K562 (cell line): ENCODE measurements around the gene FA2H. TPM values are rescaled to one million over a fixed set of nuclear protein-coding genes. Genes with fewer than 3 reads are reported as not detected.
A peak's percentile ranks its signal among the peaks of the same experiment; 100 is the strongest.

Source experiments
- ATF7 ChIP-seq: fragments of 450-650 bp; IDR thresholded peaks from 2 replicates; pipeline ENCODE4 v1.7.1; 2014; ENCODE audit warnings: mild to moderate bottlenecking, moderate library complexity
- CBFB ChIP-seq: sonication (generic); formaldehyde crosslinking; IDR thresholded peaks from 2 replicates; pipeline ENCODE4 v1.4.0; 2020; ENCODE audit warnings: mild to moderate bottlenecking, missing genetic modification reagents
- E2F1 ChIP-seq: sonication (generic); formaldehyde crosslinking; IDR thresholded peaks from 2 replicates; pipeline ENCODE4 v1.8.1; 2023; ENCODE audit warnings: mild to moderate bottlenecking, missing genetic modification reagents, moderate library complexity
- HIVEP1 ChIP-seq: fragments of 250-450 bp; sonication (Bioruptor Pico); IDR thresholded peaks from 2 replicates; pipeline ENCODE4 v1.4.0; 2020; ENCODE audit warnings: mild to moderate bottlenecking
- KDM1A ChIP-seq, 2 experiments: fragments of 450-650 bp; IDR thresholded peaks; 2 replicates each; pipeline ENCODE4 v1.6.1; 2016; ENCODE audit warnings: mild to moderate bottlenecking in 2 of 2
- MLLT1 ChIP-seq, 2 experiments: fragments of 450-650 bp; IDR thresholded peaks; 2 replicates each; pipeline ENCODE4 v1.6.1; 2016
- NCOA4 ChIP-seq: fragments of 450-650 bp; IDR thresholded peaks from 2 replicates; pipeline ENCODE4 v1.6.1; 2018; ENCODE audit warnings: mild to moderate bottlenecking; ENCODE audit not compliant: partially characterized antibody
- PHF8 ChIP-seq: fragments of 200-600 bp; sonication (generic); IDR thresholded peaks from 2 replicates; pipeline ENCODE4 v1.6.1; 2012; ENCODE audit warnings: mixed run types, mild to moderate bottlenecking, inconsistent platforms, low read length, moderate library complexity, borderline replicate concordance
- PRPF4 ChIP-seq: fragments of 200-400 bp; formaldehyde crosslinking; IDR thresholded peaks from one replicate; pipeline ENCODE4 v1.6.1; 2017; ENCODE audit warnings: low read length, low read depth, mild to moderate bottlenecking; ENCODE audit not compliant: insufficient read depth, poor library complexity, severe bottlenecking
- ZBTB33 ChIP-seq: sonication (generic); formaldehyde crosslinking; IDR thresholded peaks from 2 replicates; pipeline ENCODE4 v1.8.1; 2023; ENCODE audit warnings: mild to moderate bottlenecking, missing genetic modification reagents
- ZNF140 ChIP-seq: fragments of 250-450 bp; sonication (Bioruptor Pico); IDR thresholded peaks from 2 replicates; pipeline ENCODE4 v1.8.0; 2021; ENCODE audit warnings: moderate library complexity, mild to moderate bottlenecking, inconsistent platforms
- ZNF445 ChIP-seq: fragments of 250-450 bp; sonication (Bioruptor Pico); IDR thresholded peaks from 2 replicates; pipeline ENCODE4 v1.4.0; 2020; ENCODE audit warnings: low read depth, mild to moderate bottlenecking, moderate library complexity
- ZNF830 ChIP-seq: fragments of 250-450 bp; sonication (Bioruptor Pico); IDR thresholded peaks from 2 replicates; pipeline ENCODE4 v1.5.0; 2021; ENCODE audit warnings: mild to moderate bottlenecking
- polyA plus RNA-seq, 8 experiments: library from polyadenylated mRNA; depleted of rRNA in 4 of 8; stranded (reverse) in 5 of 8; unstranded in 3 of 8; fragments of >200 nt; fragmentation: Nextera tagmentation in 2 of 8; fragmentation: Illumina TruSeq in 1 of 8; extraction: Ambion mirVana in 2 of 8; extraction: Trizol in 1 of 8; gene quantifications; 2 replicates each; pipeline versions ENCODE4 v1.2.1 to v1.2.3, GENCODE V29; 2011 to 2014; ENCODE audit warnings: inconsistent platforms in 1 of 8, missing spikeins in 1 of 8
- total RNA-seq, 7 experiments: library from RNA; depleted of rRNA in 6 of 7; stranded (reverse); fragments of >200 nt in 6 of 7; fragmentation: Illumina TruSeq in 2 of 7; extraction: Trizol in 2 of 7; gene quantifications; 2 replicates each; pipeline versions ENCODE4 v1.2.1 to v1.2.3, GENCODE V29; 2011 to 2021; ENCODE audit warnings: low replicate concordance in 1 of 7
- TF ChIP-seq, protein P1 (sequence below): fragments of 200-800 bp; sonication (Bioruptor generic); IDR thresholded peaks from 2 replicates; pipeline ENCODE4 v1.6.1; 2017; ENCODE audit warnings: missing genetic modification characterization, missing compliant biosample characterization
- TF ChIP-seq, protein P2 (sequence below): fragments of 250-450 bp; sonication (Bioruptor Pico); IDR thresholded peaks from 2 replicates; pipeline ENCODE4 v1.4.0; 2020; ENCODE audit warnings: mild to moderate bottlenecking, moderate library complexity

The FA2H gene
- total and polyA plus RNA-seq, 9 of the 15 experiments (the other 6 are each of a cell fraction or from before 2014, with no cell fraction given), result not detected

DNA sequence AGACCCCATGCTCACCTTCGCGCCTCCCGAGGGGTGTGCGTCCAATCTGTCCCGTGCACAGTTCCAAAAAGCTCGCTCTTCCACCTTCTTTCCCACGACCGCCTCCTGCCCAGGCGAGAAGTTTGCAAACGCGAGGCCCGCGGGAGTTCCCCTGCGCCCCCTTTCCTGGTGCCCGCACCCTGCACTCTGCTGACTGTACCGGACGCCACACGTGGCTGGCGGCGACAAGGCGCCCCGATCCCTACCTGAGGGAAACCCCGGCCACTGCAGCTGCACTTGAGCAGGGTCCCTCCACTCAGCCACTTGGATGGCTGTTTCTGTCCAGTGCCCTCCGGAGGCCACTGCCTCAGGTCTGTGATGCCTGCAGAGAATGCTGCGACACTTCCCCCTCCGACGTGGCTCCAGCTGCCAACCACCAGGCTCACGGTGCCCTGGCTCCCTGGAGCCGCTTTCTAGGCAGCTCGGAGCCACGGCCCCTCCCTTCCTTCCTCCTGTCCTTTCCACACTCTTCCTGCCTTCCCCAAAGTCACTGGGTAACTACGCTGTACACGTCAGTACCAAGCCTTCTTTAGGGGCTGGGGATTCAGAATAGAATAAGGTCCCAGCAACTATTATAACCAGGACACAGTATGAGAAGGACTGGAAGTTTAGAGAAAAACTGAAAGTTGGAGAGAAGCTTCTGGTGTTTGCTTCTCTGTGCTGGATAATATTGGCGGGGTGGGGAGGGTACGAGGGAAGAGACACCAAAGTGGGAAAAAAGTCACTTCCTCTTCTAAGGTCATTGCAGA lies 74.0 kb downstream of the FA2H start, which contains the start of gene MLKL (continued):
- TF ChIP-seq, protein P1, sequence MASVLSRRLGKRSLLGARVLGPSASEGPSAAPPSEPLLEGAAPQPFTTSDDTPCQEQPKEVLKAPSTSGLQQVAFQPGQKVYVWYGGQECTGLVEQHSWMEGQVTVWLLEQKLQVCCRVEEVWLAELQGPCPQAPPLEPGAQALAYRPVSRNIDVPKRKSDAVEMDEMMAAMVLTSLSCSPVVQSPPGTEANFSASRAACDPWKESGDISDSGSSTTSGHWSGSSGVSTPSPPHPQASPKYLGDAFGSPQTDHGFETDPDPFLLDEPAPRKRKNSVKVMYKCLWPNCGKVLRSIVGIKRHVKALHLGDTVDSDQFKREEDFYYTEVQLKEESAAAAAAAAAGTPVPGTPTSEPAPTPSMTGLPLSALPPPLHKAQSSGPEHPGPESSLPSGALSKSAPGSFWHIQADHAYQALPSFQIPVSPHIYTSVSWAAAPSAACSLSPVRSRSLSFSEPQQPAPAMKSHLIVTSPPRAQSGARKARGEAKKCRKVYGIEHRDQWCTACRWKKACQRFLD (CRISPR knock-in tag), result no peak; the same call in 1 of the 2 replicates
- TF ChIP-seq PHF8 (peak; percentile 61; the same call in 1 of the 2 replicates), ZNF830 (CRISPR knock-in tag) (no peak), MLLT1 (IDR thresholded peaks at IDR 0.05) (no peak), E2F1 (no peak), CBFB (CRISPR knock-in tag) (no peak), ZNF140 (no peak), KDM1A (IDR thresholded peaks at IDR 0.05) (no peak), ZNF445 (CRISPR knock-in tag) (no peak), NCOA4 (no peak), ZBTB33 (CRISPR knock-in tag) (no peak), PRPF4 (no peak), HIVEP1 (CRISPR knock-in tag) (no peak), ATF7 (0 out of 2 replicates have a peak, but pooled peaks have one; percentile 11)
- TF ChIP-seq, protein P2, sequence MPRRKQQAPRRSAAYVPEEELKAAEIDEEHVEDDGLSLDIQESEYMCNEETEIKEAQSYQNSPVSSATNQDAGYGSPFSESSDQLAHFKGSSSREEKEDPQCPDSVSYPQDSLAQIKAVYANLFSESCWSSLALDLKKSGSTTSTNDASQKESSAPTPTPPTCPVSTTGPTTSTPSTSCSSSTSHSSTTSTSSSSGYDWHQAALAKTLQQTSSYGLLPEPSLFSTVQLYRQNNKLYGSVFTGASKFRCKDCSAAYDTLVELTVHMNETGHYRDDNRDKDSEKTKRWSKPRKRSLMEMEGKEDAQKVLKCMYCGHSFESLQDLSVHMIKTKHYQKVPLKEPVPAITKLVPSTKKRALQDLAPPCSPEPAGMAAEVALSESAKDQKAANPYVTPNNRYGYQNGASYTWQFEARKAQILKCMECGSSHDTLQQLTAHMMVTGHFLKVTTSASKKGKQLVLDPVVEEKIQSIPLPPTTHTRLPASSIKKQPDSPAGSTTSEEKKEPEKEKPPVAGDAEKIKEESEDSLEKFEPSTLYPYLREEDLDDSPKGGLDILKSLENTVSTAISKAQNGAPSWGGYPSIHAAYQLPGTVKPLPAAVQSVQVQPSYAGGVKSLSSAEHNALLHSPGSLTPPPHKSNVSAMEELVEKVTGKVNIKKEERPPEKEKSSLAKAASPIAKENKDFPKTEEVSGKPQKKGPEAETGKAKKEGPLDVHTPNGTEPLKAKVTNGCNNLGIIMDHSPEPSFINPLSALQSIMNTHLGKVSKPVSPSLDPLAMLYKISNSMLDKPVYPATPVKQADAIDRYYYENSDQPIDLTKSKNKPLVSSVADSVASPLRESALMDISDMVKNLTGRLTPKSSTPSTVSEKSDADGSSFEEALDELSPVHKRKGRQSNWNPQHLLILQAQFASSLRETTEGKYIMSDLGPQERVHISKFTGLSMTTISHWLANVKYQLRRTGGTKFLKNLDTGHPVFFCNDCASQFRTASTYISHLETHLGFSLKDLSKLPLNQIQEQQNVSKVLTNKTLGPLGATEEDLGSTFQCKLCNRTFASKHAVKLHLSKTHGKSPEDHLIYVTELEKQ (CRISPR knock-in tag), result no peak
